GM18951 (cell line): Measurements from ENCODE around the gene PXDN.
"Not testable (repeated sequence)": the region's sequence is repeated elsewhere in the genome, so short reads cannot be mapped to it uniquely, and the experiment has no call there.

ENCODE experiments used
- POLR2A ChIP-seq: IDR thresholded peaks from 4 replicates; pipeline ENCODE4 v1.6.1; 2011; ENCODE audit warnings: mild to moderate bottlenecking; ENCODE audit not compliant: insufficient read length, insufficient read depth; ENCODE audit errors: extremely low read depth
- in situ Hi-C: fragments of 300-500 bp; cut with MboI; formaldehyde crosslinking; loops from one replicate; pipeline ENCODE4 v1.12.0; 2022; ENCODE audit warnings: low sequenced_read_pairs, mixed read lengths, inconsistent platforms; ENCODE audit not compliant: unreplicated experiment

The PXDN gene

DNA sequence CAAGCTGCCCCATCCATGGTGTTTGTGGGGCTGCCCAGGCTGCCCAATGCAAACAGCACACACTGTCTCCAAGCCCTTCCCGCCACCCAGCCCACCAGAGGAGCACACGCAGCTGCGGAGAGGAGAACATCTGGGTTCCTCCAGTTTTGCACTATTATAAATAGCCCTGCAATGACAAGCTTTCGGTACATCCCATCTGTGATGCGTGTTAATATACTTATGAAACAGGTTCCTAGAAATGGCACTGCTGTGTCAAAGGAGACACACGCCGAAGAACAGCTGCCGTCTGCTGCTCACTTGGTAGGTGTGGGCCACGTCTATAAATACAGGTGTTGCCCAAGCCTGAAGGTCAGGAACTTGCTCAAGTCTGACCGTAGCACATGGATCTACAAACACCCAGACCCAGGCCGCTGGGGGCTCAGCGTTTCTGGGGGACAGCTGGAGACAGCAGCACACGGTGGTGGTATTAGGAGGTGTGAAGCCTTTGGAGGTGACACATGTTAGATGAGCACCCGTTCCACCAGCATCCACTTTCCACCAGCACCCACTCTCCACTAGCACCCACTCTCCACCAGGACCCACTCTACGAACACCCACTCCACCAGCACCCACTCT lies 34.3 kb downstream of the PXDN start:
- in situ Hi-C loops, result no loop called here
- TF ChIP-seq POLR2A, result no peak

DNA sequence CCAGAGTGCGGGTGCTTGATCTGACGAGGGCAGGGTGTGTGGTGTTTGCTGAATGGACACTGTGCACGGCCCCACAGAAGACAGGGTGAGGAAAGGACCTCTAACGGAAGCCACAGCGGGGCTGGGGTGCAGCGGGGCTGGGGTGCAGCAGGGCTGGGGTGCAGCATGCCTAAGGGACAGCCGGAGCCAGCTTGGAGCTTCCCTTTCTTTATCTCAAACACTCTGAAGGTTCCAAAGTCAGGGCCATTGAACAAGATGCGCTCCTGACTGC lies 35.0 kb downstream of the PXDN start:
- in situ Hi-C loops, result no loop called here
- TF ChIP-seq POLR2A, result no peak

DNA sequence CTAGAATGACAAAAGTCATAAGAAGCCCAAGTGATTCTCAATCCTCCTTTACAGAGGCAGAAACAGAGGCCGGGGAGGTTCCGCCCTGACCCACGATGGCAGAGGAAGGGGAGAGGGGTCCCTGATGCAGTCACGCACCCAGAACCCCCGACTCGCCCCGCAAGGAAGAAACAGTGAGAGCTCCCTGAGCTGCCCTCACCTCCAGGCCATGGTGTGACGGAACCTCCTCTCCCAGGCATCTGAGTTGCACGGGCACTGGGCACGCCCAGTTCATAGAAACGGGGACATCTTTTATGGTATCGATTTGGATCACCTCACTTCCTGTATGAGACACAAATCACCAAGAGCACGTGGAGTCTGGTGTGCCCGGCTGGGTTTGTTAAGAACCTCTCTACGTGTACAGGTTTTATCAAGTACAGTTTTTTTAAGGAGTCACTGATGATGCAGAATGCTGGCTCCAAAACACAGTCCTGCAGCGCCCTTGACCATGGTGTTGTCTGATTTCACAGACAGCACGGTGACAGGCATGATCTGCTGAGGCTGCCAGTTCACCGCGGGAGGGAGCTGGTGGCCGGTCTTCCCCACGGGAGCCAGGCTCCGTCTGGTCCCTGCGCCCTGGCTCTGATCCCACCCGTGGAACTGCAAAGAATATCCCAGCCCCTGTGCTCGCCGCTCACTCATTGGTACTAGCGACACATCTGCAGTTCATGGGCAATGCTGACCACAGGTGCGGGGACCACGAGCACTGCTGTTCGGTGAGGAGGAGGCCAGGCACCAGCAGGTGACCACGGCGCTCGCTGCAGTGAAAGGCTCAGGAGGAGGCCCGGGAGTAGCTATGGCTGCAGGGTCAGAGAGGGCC lies 35.6 kb downstream of the PXDN start:
- no peak for TF ChIP-seq POLR2A
- in situ Hi-C loops, result no loop called here

DNA sequence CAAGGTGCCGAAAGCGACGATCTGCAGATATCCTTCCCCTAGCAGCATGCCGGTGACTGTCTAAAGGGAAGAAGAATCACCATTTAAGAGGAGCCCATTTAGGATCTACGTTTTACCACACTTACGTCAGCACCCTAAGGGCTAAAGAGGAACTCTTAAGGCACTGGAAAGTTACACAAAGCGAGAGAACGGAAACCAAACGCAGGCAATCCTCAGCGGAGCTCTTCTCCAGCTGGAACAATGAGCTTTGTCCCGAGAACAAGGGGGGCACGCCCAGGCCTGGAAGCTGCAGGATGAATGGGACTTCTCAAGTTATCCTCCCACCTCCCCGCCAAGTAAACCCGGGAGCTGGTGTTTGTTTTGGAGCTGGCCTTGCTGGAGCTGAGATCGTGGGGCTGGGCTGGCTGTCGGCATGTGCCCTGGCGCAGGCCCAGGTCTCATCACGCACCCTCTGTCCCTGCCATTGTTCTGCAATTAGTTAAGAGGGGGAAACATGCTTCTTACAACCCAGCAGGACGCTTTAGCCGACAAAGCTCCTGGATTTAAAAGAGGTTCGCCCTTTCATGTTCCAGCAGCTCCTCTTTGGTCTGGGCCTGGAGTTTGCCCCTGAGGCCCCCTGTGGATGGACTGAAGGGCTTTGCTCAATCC lies 36.4 kb downstream of the PXDN start:
- TF ChIP-seq POLR2A, result no peak
- in situ Hi-C loops, result no loop called here

DNA sequence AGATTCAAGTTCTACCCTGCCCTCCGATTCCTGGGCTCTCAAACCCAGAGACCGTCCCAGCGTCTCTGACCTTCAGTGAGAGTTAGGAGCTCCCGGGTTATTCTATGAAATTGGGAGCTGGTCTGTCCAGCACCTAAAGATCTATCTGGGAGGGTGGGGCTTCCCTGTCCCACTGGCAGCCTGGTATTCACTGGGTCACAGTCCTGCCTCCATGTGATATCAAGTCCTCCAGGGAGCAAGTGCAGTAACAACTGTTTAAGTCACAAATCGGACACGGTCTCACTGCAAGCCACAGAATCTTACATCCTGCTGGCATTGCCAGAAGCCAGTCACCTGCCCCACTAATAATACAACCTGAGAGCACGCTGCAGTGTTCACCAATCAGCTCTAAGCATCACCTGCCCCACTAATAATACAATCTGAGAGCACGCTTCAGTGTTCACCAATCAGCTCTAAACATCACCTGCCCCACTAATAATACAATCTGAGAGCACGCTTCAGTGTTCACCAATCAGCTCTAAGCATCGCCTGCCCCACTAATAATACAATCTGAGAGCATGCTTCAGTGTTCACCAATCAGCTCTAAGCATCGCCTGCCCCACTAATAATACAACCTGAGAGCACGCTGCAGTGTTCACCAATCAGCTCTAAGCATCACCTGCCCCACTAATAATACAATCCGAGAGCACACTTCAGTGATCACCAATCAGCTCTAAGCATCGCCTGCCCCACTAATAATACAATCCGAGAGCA lies 38.0 kb downstream of the PXDN start:
- in situ Hi-C loops, result not testable (repeated sequence)

- TF ChIP-seq POLR2A, result no peak
- in situ Hi-C loops, result no loop called here
Observed at GRCh38 chr2:1705557-1706076, 38.7 kb downstream of the PXDN start.

GRCh38 chr2:1704631-1705556 lies 39.4 kb downstream of the PXDN start:
- TF ChIP-seq POLR2A, result no peak
- in situ Hi-C loops, result no loop called here

GRCh38 chr2:1702186-1702565 lies 42.1 kb downstream of the PXDN start:
- TF ChIP-seq POLR2A, result no peak
- in situ Hi-C loops, result no loop called here

- in situ Hi-C loops, result no loop called here
- no peak for TF ChIP-seq POLR2A
Observed at GRCh38 chr2:1701556-1702185, 42.6 kb downstream of the PXDN start.

DNA sequence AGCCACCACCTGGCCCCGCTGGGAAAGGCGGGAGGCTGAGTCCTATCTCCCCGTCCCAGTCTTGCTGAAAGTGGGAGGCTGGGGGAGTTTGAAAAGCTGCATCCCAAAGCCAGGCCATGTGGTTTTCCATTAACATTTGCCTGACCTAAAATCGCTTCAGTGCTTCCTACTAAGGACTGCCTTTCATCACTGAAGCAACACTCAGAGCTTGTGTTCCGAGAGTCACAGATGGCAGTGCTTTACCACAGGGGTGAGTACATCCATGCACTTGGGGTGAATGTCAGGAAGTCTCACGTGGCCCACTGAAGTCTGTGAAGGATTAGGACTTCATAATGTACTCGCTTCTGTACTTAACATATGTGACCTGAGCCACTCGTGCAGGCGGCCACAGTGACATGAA lies 43.3 kb downstream of the PXDN start:
- in situ Hi-C loops, result no loop called here
- TF ChIP-seq POLR2A, result no peak

- in situ Hi-C loops, result not testable (repeated sequence)
Observed at GRCh38 chr2:1700427-1700826, 43.9 kb downstream of the PXDN start.

DNA sequence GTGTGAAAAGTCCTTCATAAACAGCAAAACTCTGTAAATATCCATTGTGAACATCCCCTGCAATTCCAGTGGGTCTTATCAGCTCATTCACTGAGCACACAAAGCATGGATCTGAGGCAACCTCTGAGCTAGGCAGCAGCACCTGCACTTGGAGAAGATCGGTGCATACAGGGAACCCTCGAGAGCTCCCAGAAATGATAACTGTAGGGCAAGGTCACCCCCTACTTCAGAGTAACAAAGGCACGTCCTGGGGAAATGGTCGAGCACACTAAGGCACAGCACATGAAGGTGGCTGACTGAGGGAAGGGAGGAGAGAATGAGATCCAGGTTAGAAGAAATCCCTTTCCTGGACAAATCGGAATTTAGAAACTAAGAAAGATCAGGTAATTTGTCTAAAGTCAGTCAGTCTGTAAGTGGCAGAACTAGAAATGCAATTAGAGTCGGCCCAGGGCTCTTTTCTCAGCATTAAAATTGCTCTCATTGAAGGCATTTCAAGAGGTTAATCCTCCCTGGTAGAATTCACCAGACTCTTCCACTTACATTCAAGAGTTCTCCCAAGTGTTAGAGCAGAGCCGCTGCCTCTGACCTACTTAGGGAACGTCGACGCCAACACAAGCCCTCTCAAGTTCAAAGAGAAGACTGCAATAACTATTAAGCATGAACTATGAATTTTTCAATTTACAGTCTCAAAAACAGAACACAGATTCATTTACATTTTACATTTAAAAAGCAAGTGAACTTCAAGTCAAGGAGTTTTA lies 45.9 kb downstream of the PXDN start:
- in situ Hi-C loops, result no loop called here
- TF ChIP-seq POLR2A, result no peak

GRCh38 chr2:1697601-1698000 lies 46.7 kb downstream of the PXDN start:
- in situ Hi-C loops, result no loop called here

More at GRCh38 chr2:1697601-1698000, 46.7 kb downstream of the PXDN start:
- no peak for TF ChIP-seq POLR2A
